HAP-1 (cell line): ENCODE data around the gene AK1.

Experiments
- DNase-seq, 2 experiments: peaks; one replicate each; pipeline ENCODE4 v3.0.0-alpha.2; 2016 to 2020; ENCODE audit warnings: low spot score in 2 of 2
- H3K27me3 ChIP-seq: fragments of 250-450 bp; sonication (Bioruptor Pico); 2 replicates; pipeline ENCODE4 v1.5.1; 2020; ENCODE audit warnings: low read depth, mild to moderate bottlenecking, moderate library complexity
- H3K36me3 ChIP-seq: fragments of 250-450 bp; sonication (Bioruptor Pico); replicated peaks from 2 replicates; pipeline ENCODE4 v1.5.1; 2020; ENCODE audit warnings: mild to moderate bottlenecking
- H3K4me1 ChIP-seq: fragments of 250-450 bp; sonication (Bioruptor Pico); 2 replicates; pipeline ENCODE4 v1.5.1; 2020; ENCODE audit warnings: mild to moderate bottlenecking
- H3K4me3 ChIP-seq: fragments of 250-450 bp; sonication (Bioruptor Pico); 2 replicates; pipeline ENCODE4 v1.5.1; 2020; ENCODE audit warnings: mild to moderate bottlenecking, moderate library complexity
- H3K9me3 ChIP-seq: fragments of 250-450 bp; sonication (Bioruptor Pico); 2 replicates; pipeline ENCODE4 v1.5.1; 2020; ENCODE audit warnings: mild to moderate bottlenecking, moderate library complexity
- in situ Hi-C: fragments of 300-500 bp; cut with MboI; formaldehyde crosslinking; loops from 3 replicates; pipeline ENCODE4 v1.14.3; 2020; ENCODE audit warnings: low sequenced_read_pairs, inconsistent platforms, mixed read lengths

The AK1 gene

GRCh38 chr9:127905004-127905728 lies 27.7 kb upstream of the AK1 start:
- Histone ChIP-seq H3K27me3 (no peaks in the 10 kb centered on the region), H3K4me3 (no peak overlapping the region), H3K9me3 (no peaks in the 10 kb centered on the region), H3K4me1 (peaks cover 17% of the 10 kb centered on the region), H3K36me3 (peaks cover 7% of the 10 kb centered on the region; the same call in 1 of the 2 replicates)
- in situ Hi-C loops: loop anchor here (25.0 kb wide), 1 partner anchor 968 kb away; no protein-coding TSS in a partner anchor
- no peak for DNase-seq

- in situ Hi-C loops: loop anchor here (25.0 kb wide), 1 partner anchor 967 kb away; no protein-coding TSS in a partner anchor
- no peak overlapping the region for H3K4me3 ChIP-seq
- DNase-seq: no peak
Observed at GRCh38 chr9:127904561-127905003, 27.1 kb upstream of the AK1 start.

GRCh38 chr9:127903557-127904475 lies 26.3 kb upstream of the AK1 start:
- peak in 1 of 2 experiments; percentile 74 for DNase-seq
- no peak overlapping the region for H3K4me3 ChIP-seq

More at GRCh38 chr9:127904561-127905003, 27.1 kb upstream of the AK1 start:
- no peaks in the 10 kb centered on the region for H3K9me3 ChIP-seq
- H3K36me3 ChIP-seq: peaks cover 4% of the 10 kb centered on the region; the same call in 1 of the 2 replicates
- H3K4me1 ChIP-seq: peaks cover 22% of the 10 kb centered on the region
- no peaks in the 10 kb centered on the region for H3K27me3 ChIP-seq

GRCh38 chr9:127899128-127899943 lies 21.9 kb upstream of the AK1 start, which contains the start of gene ST6GALNAC6:
Gene ST6GALNAC6 (minus strand): TSS chr9:127899603. CDS start chr9:127897981, 1,622 bp downstream.
- Histone ChIP-seq H3K4me3 (peak within 1 kb of the TSS; percentile 76), H3K4me1 (peaks cover 36% of the 10 kb centered on the region), H3K27me3 (no peaks in the 10 kb centered on the region), H3K36me3 (peaks cover 27% of the 10 kb centered on the region), H3K9me3 (no peaks in the 10 kb centered on the region)
- DNase-seq: peak; percentile 66 to 81
- in situ Hi-C loops: no loop called here

More at GRCh38 chr9:127903557-127904475, 26.3 kb upstream of the AK1 start:
- Histone ChIP-seq H3K36me3 (0 out of 2 replicates have a peak, but pooled peaks cover 2% of the 10 kb centered on the region), H3K9me3 (no peaks in the 10 kb centered on the region), H3K27me3 (no peaks in the 10 kb centered on the region), H3K4me1 (peaks cover 22% of the 10 kb centered on the region)
- in situ Hi-C loops: loop anchor here (25.0 kb wide), 1 partner anchor 967 kb away; no protein-coding TSS in a partner anchor

- H3K27me3 ChIP-seq: no peaks in the 10 kb centered on the region
- peak in 1 of 2 experiments; percentile 58 for DNase-seq
- peaks cover 35% of the 10 kb centered on the region for H3K36me3 ChIP-seq
- in situ Hi-C loops: no loop called here
- H3K4me1 ChIP-seq: peaks cover 34% of the 10 kb centered on the region
- peak overlapping the region; percentile 76 for H3K4me3 ChIP-seq
- peaks cover under 1% of the 10 kb centered on the region for H3K9me3 ChIP-seq
Observed at GRCh38 chr9:127898433-127899127, 21.1 kb upstream of the AK1 start.

- H3K27me3 ChIP-seq: no peaks in the 10 kb centered on the region
- in situ Hi-C loops: no loop called here
- H3K4me3 ChIP-seq: peak overlapping the region; percentile 76
- DNase-seq: peak; percentile 64 to 89
- peaks cover 3% of the 10 kb centered on the region for H3K9me3 ChIP-seq
- peaks cover 29% of the 10 kb centered on the region for H3K4me1 ChIP-seq
- H3K36me3 ChIP-seq: peaks cover 43% of the 10 kb centered on the region
Observed at GRCh38 chr9:127897193-127897692, 19.8 kb upstream of the AK1 start.

GRCh38 chr9:127896395-127897192 lies 19.1 kb upstream of the AK1 start:
- peaks cover 43% of the 10 kb centered on the region for H3K36me3 ChIP-seq
- H3K9me3 ChIP-seq: peaks cover 3% of the 10 kb centered on the region

GRCh38 chr9:127895811-127896210 lies 18.3 kb upstream of the AK1 start:
- Histone ChIP-seq H3K27me3 (no peaks in the 10 kb centered on the region), H3K9me3 (peaks cover 3% of the 10 kb centered on the region), H3K36me3 (peaks cover 48% of the 10 kb centered on the region), H3K4me1 (peaks cover 19% of the 10 kb centered on the region), H3K4me3 (no peak overlapping the region)
- in situ Hi-C loops: no loop called here
- DNase-seq: no peak

More at GRCh38 chr9:127896395-127897192, 19.1 kb upstream of the AK1 start:
- in situ Hi-C loops: no loop called here
- Histone ChIP-seq H3K4me1 (peaks cover 26% of the 10 kb centered on the region), H3K4me3 (no peak overlapping the region), H3K27me3 (no peaks in the 10 kb centered on the region)
- DNase-seq: no peak

- in situ Hi-C loops: no loop called here
- DNase-seq: no peak
- peaks cover 3% of the 10 kb centered on the region for H3K9me3 ChIP-seq
- no peak overlapping the region for H3K4me3 ChIP-seq
- no peaks in the 10 kb centered on the region for H3K27me3 ChIP-seq
- peaks cover 13% of the 10 kb centered on the region for H3K4me1 ChIP-seq
- peaks cover 66% of the 10 kb centered on the region for H3K36me3 ChIP-seq
Observed at GRCh38 chr9:127893392-127893791, 15.9 kb upstream of the AK1 start.

GRCh38 chr9:127892831-127893230 lies 15.4 kb upstream of the AK1 start:
- no peaks in the 10 kb centered on the region for H3K27me3 ChIP-seq
- peaks cover 3% of the 10 kb centered on the region for H3K9me3 ChIP-seq

GRCh38 chr9:127890053-127890452 lies 12.6 kb upstream of the AK1 start:
- Histone ChIP-seq H3K4me3 (no peak overlapping the region), H3K27me3 (no peaks in the 10 kb centered on the region), H3K9me3 (peaks cover 3% of the 10 kb centered on the region), H3K4me1 (no peaks in the 10 kb centered on the region), H3K36me3 (peaks cover 67% of the 10 kb centered on the region)
- in situ Hi-C loops: no loop called here
- DNase-seq: no peak

More at GRCh38 chr9:127892831-127893230, 15.4 kb upstream of the AK1 start:
- peaks cover 70% of the 10 kb centered on the region for H3K36me3 ChIP-seq
- H3K4me1 ChIP-seq: peaks cover 7% of the 10 kb centered on the region
- in situ Hi-C loops: no loop called here
- DNase-seq: no peak
- H3K4me3 ChIP-seq: no peak overlapping the region

GRCh38 chr9:127887792-127888191 lies 10.3 kb upstream of the AK1 start:
- H3K9me3 ChIP-seq: no peaks in the 10 kb centered on the region
- H3K4me3 ChIP-seq: no peak overlapping the region
- DNase-seq: no peak
- in situ Hi-C loops: no loop called here
- H3K36me3 ChIP-seq: peaks cover 45% of the 10 kb centered on the region
- H3K27me3 ChIP-seq: no peaks in the 10 kb centered on the region
- no peaks in the 10 kb centered on the region for H3K4me1 ChIP-seq
